ENCODE results near the gene FYTTD1. TPM values are rescaled to one million over a fixed set of nuclear protein-coding genes. Genes with fewer than 3 reads are reported as not detected.

The FYTTD1 gene
- total RNA-seq, 1 donor from 2014 or later, result 83.3 TPM

- Mint-ChIP-seq H3K9me3 (ENCODE audit: low read depth) (no peaks in the 10 kb centered on the region), H3K27me3 (ENCODE audit: low read depth) (no peaks in the 10 kb centered on the region), H3K4me1 (ENCODE audit: low read depth) (peaks cover 6% of the 10 kb centered on the region), H3K36me3 (ENCODE audit: low read depth) (peaks cover 20% of the 10 kb centered on the region), H3K27ac (ENCODE audit: unreplicated experiment) (no peak overlapping the region), H3K4me3 (ENCODE audit: unreplicated experiment) (no peak overlapping the region)
- DNase-seq (ENCODE audit: low spot score), result no peak
- TF ChIP-seq CTCF (IDR thresholded peaks at IDR 0.05), result no peak
Observed at GRCh38 chr3:197829397-197830045, 79.8 kb downstream of the FYTTD1 start.

- Mint-ChIP-seq H3K36me3 (ENCODE audit: low read depth) (peaks cover 21% of the 10 kb centered on the region), H3K27me3 (ENCODE audit: low read depth) (no peaks in the 10 kb centered on the region), H3K27ac (ENCODE audit: unreplicated experiment) (no peak overlapping the region), H3K4me3 (ENCODE audit: unreplicated experiment) (no peak overlapping the region), H3K9me3 (ENCODE audit: low read depth) (no peaks in the 10 kb centered on the region), H3K4me1 (ENCODE audit: low read depth) (no peaks in the 10 kb centered on the region)
- no peak for TF ChIP-seq CTCF (IDR thresholded peaks at IDR 0.05)
- DNase-seq (ENCODE audit: low spot score), result no peak
Observed at GRCh38 chr3:197830308-197830966, 80.8 kb downstream of the FYTTD1 start.

GRCh38 chr3:197830967-197831313 is 81.3 kb downstream of the FYTTD1 start:
- Mint-ChIP-seq H3K4me3 (ENCODE audit: unreplicated experiment) (no peak overlapping the region), H3K27ac (ENCODE audit: unreplicated experiment) (no peak overlapping the region), H3K27me3 (ENCODE audit: low read depth) (no peaks in the 10 kb centered on the region), H3K36me3 (ENCODE audit: low read depth) (peaks cover 21% of the 10 kb centered on the region), H3K9me3 (ENCODE audit: low read depth) (no peaks in the 10 kb centered on the region), H3K4me1 (ENCODE audit: low read depth) (no peaks in the 10 kb centered on the region)
- no peak for TF ChIP-seq CTCF (IDR thresholded peaks at IDR 0.05)
- no peak for DNase-seq (ENCODE audit: low spot score)

- no peak overlapping the region for H3K27ac Mint-ChIP-seq (ENCODE audit: unreplicated experiment)
- no peaks in the 10 kb centered on the region for H3K27me3 Mint-ChIP-seq (ENCODE audit: low read depth)
- H3K36me3 Mint-ChIP-seq (ENCODE audit: low read depth), result peaks cover 22% of the 10 kb centered on the region
- H3K4me1 Mint-ChIP-seq (ENCODE audit: low read depth), result no peaks in the 10 kb centered on the region
- TF ChIP-seq CTCF (IDR thresholded peaks at IDR 0.05), result no peak
- H3K9me3 Mint-ChIP-seq (ENCODE audit: low read depth), result no peaks in the 10 kb centered on the region
- no peak for DNase-seq (ENCODE audit: low spot score)
- H3K4me3 Mint-ChIP-seq (ENCODE audit: unreplicated experiment), result no peak overlapping the region
Observed at GRCh38 chr3:197833930-197834715, 84.4 kb downstream of the FYTTD1 start.

GRCh38 chr3:197835509-197835908 is 85.8 kb downstream of the FYTTD1 start:
- TF ChIP-seq CTCF (IDR thresholded peaks at IDR 0.05), result no peak
- Mint-ChIP-seq H3K36me3 (ENCODE audit: low read depth) (peaks cover 25% of the 10 kb centered on the region), H3K27me3 (ENCODE audit: low read depth) (no peaks in the 10 kb centered on the region), H3K4me3 (ENCODE audit: unreplicated experiment) (no peak overlapping the region), H3K4me1 (ENCODE audit: low read depth) (no peaks in the 10 kb centered on the region), H3K27ac (ENCODE audit: unreplicated experiment) (no peak overlapping the region), H3K9me3 (ENCODE audit: low read depth) (no peaks in the 10 kb centered on the region)
- no peak for DNase-seq (ENCODE audit: low spot score)

Measured in chondrocyte (in vitro differentiated cells).